Camera-type eye (tissue), 1 donor: Measurements from ENCODE around the gene GPLD1. TPM values are rescaled to one million over a fixed set of nuclear protein-coding genes. Genes with fewer than 3 reads are reported as not detected.

Experiments used
- total RNA-seq: library from RNA; depleted of rRNA; stranded (reverse); fragments of >200 nt; gene quantifications from one replicate; pipeline ENCODE4 v1.2.3, GENCODE V29; 2014

Gene GPLD1
- 10.9 TPM for total RNA-seq

GRCh38 chr6:24489470-24489869 is at the start of gene GPLD1:
Gene GPLD1 (minus strand): TSS chr6:24489578. CDS start chr6:24489511, 67 bp downstream.

GRCh38 chr6:24494821-24495795 is 5.7 kb upstream of the GPLD1 start, which contains the start of gene ALDH5A1:
Gene ALDH5A1 (plus strand): TSS chr6:24494969. CDS start chr6:24494997, 28 bp downstream.

GRCh38 chr6:24402697-24403500 is 86.5 kb downstream of the GPLD1 start, which contains the start of gene MRS2:
Gene MRS2 (plus strand): TSS chr6:24402936. CDS start chr6:24403047, 111 bp downstream.

Other genes starting within 250 kb of the GPLD1 start
- 5.9 TPM for gene DCDC2, start 131.5 kb downstream of the GPLD1 start, total RNA-seq
- gene MRS2, start 86.6 kb downstream of the GPLD1 start, total RNA-seq, result 41.1 TPM
- 17.5 TPM for gene ALDH5A1, start 5.4 kb upstream of the GPLD1 start, total RNA-seq
- gene KIAA0319, start 156.6 kb upstream of the GPLD1 start, total RNA-seq, result 0.99 TPM
- 34.5 TPM for gene TDP2, start 177.3 kb upstream of the GPLD1 start, total RNA-seq
- gene ACOT13, start 177.5 kb upstream of the GPLD1 start, total RNA-seq, result 7.4 TPM
- gene C6orf62, start 229.6 kb upstream of the GPLD1 start, total RNA-seq, result 102 TPM